SK-N-SH treated with all-trans-retinoic acid at 6 μM for 48 hours (cell line): ENCODE measurements around the gene PCDHGA12.

Experiments
- CREB5 ChIP-seq: fragments of 250-450 bp; sonication (Bioruptor Pico); IDR thresholded peaks from 2 replicates; pipeline ENCODE4 v1.5.1; 2020; ENCODE audit warnings: low read depth, mild to moderate bottlenecking, moderate library complexity
- GLIS3 ChIP-seq: fragments of 250-450 bp; sonication (Bioruptor Pico); IDR thresholded peaks from 2 replicates; pipeline ENCODE4 v1.5.0; 2020; ENCODE audit warnings: mild to moderate bottlenecking, moderate library complexity
- ISL1 ChIP-seq: fragments of 250-450 bp; sonication (Bioruptor Pico); IDR thresholded peaks from 2 replicates; pipeline ENCODE4 v2.1.2; 2022; ENCODE audit warnings: mild to moderate bottlenecking, moderate library complexity

GRCh38 chr5:141427783-141428426 lies 2.4 kb upstream of the PCDHGA12 start:
- no peak for TF ChIP-seq CREB5
- TF ChIP-seq ISL1 (CRISPR knock-in tag), result no peak
- TF ChIP-seq GLIS3, result no peak
